Parathyroid adenoma (tissue), 2 donors: ENCODE results near the gene LIN37.

ENCODE experiments used
- H2AFZ ChIP-seq: fragments of 300-600 bp; sonication (generic); one replicate; pipeline ENCODE4 v1.7.0; 2017; ENCODE audit warnings: antibody characterized with exemption, mild to moderate bottlenecking
- H3K27ac ChIP-seq: fragments of 300-600 bp; sonication (generic); one replicate; pipeline ENCODE4 v1.7.0; 2017
- H3K27me3 ChIP-seq: fragments of 300-600 bp; sonication (generic); one replicate; pipeline ENCODE4 v1.7.0; 2017; ENCODE audit warnings: low read length; ENCODE audit not compliant: control insufficient read depth, insufficient read depth
- H3K36me3 ChIP-seq: fragments of 300-600 bp; sonication (generic); one replicate; pipeline ENCODE4 v1.7.0; 2017; ENCODE audit warnings: low read length; ENCODE audit not compliant: control insufficient read depth, insufficient read depth
- H3K4me1 ChIP-seq: fragments of 300-600 bp; sonication (generic); one replicate; pipeline ENCODE4 v1.7.0; 2017; ENCODE audit warnings: control low read depth
- H3K4me2 ChIP-seq: fragments of 300-600 bp; sonication (generic); one replicate; pipeline ENCODE4 v1.7.0; 2017; ENCODE audit warnings: low read length
- H3K4me3 ChIP-seq: fragments of 300-600 bp; sonication (generic); one replicate; pipeline ENCODE4 v1.7.0; 2017; ENCODE audit warnings: low read depth, low read length
- H3K79me2 ChIP-seq: fragments of 300-600 bp; sonication (generic); one replicate; pipeline ENCODE4 v1.7.0; 2017; ENCODE audit warnings: control low read depth
- H3K9ac ChIP-seq: fragments of 300-600 bp; sonication (generic); one replicate; pipeline ENCODE4 v1.7.0; 2017; ENCODE audit warnings: mild to moderate bottlenecking
- H3K9me3 ChIP-seq: fragments of 300-600 bp; sonication (generic); one replicate; pipeline ENCODE4 v1.7.0; 2017; ENCODE audit warnings: low read length; ENCODE audit not compliant: control insufficient read depth
- CTCF ChIP-seq: fragments of 300-600 bp; sonication (generic); IDR thresholded peaks from one replicate; pipeline ENCODE4 v1.7.0; 2017; ENCODE audit warnings: antibody characterized with exemption, mild to moderate bottlenecking
- donor health status: primary hyperparathyroidism.

The LIN37 gene

GRCh38 chr19:35789978-35790944 is 41.9 kb downstream of the LIN37 start:
- H3K9me3 ChIP-seq, result no peaks in the 10 kb centered on the region
- H3K4me2 ChIP-seq, result no peak overlapping the region
- no peaks in the 10 kb centered on the region for H3K79me2 ChIP-seq
- no peak overlapping the region for H3K4me3 ChIP-seq
- no peaks in the 10 kb centered on the region for H3K36me3 ChIP-seq
- H3K9ac ChIP-seq, result no peak overlapping the region
- no peak for TF ChIP-seq CTCF
- no peaks in the 10 kb centered on the region for H3K4me1 ChIP-seq
- H3K27me3 ChIP-seq, result no peaks in the 10 kb centered on the region
- H3K27ac ChIP-seq, result no peak overlapping the region
- H2AFZ ChIP-seq, result no peak overlapping the region

GRCh38 chr19:35790981-35791813 is 42.8 kb downstream of the LIN37 start:
- no peak for TF ChIP-seq CTCF
- Histone ChIP-seq H2AFZ (no peak overlapping the region), H3K79me2 (no peaks in the 10 kb centered on the region), H3K27ac (no peak overlapping the region), H3K4me3 (no peak overlapping the region), H3K4me2 (no peak overlapping the region), H3K27me3 (no peaks in the 10 kb centered on the region), H3K9ac (no peak overlapping the region), H3K4me1 (no peaks in the 10 kb centered on the region), H3K36me3 (no peaks in the 10 kb centered on the region), H3K9me3 (no peaks in the 10 kb centered on the region)

GRCh38 chr19:35791814-35792279 is 43.5 kb downstream of the LIN37 start:
- Histone ChIP-seq H3K36me3 (no peaks in the 10 kb centered on the region), H3K4me2 (no peak overlapping the region), H3K4me1 (no peaks in the 10 kb centered on the region), H2AFZ (no peak overlapping the region), H3K79me2 (no peaks in the 10 kb centered on the region), H3K4me3 (no peak overlapping the region), H3K27me3 (no peaks in the 10 kb centered on the region), H3K9me3 (no peaks in the 10 kb centered on the region), H3K9ac (no peak overlapping the region), H3K27ac (no peak overlapping the region)
- no peak for TF ChIP-seq CTCF

GRCh38 chr19:35792312-35792711 is 43.9 kb downstream of the LIN37 start:
- H3K79me2 ChIP-seq, result no peaks in the 10 kb centered on the region
- no peaks in the 10 kb centered on the region for H3K27me3 ChIP-seq
- TF ChIP-seq CTCF, result no peak
- no peaks in the 10 kb centered on the region for H3K4me1 ChIP-seq
- no peak overlapping the region for H2AFZ ChIP-seq
- H3K4me2 ChIP-seq, result no peak overlapping the region
- H3K9ac ChIP-seq, result no peak overlapping the region
- H3K36me3 ChIP-seq, result no peaks in the 10 kb centered on the region
- H3K27ac ChIP-seq, result no peak overlapping the region
- H3K4me3 ChIP-seq, result no peak overlapping the region
- no peaks in the 10 kb centered on the region for H3K9me3 ChIP-seq
